GM12873 (cell line): Measurements from ENCODE around the gene RTP5.

Experiments
- TF ChIP-seq, protein P1 (sequence below): IDR thresholded peaks from 2 replicates; pipeline ENCODE4 v1.5.1; 2012; ENCODE audit warnings: low read depth, mild to moderate bottlenecking, moderate library complexity, low read length, control low read depth; ENCODE audit not compliant: insufficient read depth; ENCODE audit errors: missing control alignments

RTP5 gene

DNA sequence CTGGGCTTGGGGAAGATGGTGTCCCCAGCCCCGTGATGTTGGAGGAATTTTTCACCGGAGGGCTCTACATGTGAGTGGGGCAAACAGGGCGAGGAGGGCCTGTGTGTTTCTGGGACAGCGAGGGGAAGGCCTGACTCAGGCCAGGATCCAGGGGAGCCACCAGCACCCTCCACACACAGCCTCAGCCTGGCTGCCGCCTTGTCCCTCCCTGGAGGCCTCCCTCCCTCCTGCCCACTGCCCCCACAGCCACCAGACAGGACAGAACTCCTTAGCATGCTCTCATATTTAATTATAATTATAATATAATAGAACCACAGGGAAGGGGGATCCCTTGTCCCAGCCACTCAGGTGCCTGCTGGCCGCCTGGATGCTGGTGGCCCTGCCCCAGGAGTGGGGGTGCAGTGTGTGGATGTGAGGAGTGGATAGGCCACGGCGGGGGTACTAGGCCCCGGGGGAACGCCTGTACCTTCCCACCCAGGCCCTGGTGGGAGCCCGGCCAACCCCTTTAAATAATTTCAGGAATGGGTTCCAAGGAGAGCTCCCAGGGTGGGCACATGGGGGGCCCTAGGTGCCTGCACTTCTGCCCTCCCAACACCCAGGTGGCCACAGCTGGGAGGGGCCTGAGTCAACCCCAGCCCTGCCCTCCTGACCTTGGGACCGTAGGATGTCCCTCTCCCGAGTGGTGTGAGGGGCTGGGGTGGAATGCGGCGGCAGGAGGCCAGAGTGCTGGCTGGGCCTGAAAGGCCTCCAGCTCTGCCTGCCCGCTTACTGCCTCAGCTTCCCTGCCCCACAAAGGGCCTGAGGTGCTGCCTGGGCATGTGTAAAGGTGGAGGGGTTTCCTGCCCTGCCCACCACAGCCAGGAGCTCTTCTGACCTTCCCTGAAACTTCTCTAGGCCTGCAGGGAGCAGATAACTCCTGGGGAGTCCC, 19.6 kb upstream of the RTP5 start:
- TF ChIP-seq, protein P1, sequence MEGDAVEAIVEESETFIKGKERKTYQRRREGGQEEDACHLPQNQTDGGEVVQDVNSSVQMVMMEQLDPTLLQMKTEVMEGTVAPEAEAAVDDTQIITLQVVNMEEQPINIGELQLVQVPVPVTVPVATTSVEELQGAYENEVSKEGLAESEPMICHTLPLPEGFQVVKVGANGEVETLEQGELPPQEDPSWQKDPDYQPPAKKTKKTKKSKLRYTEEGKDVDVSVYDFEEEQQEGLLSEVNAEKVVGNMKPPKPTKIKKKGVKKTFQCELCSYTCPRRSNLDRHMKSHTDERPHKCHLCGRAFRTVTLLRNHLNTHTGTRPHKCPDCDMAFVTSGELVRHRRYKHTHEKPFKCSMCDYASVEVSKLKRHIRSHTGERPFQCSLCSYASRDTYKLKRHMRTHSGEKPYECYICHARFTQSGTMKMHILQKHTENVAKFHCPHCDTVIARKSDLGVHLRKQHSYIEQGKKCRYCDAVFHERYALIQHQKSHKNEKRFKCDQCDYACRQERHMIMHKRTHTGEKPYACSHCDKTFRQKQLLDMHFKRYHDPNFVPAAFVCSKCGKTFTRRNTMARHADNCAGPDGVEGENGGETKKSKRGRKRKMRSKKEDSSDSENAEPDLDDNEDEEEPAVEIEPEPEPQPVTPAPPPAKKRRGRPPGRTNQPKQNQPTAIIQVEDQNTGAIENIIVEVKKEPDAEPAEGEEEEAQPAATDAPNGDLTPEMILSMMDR = no peak

GRCh38 chr2:241850544-241851324, 18.8 kb upstream of the RTP5 start:
- TF ChIP-seq, protein P1 = no peak

DNA sequence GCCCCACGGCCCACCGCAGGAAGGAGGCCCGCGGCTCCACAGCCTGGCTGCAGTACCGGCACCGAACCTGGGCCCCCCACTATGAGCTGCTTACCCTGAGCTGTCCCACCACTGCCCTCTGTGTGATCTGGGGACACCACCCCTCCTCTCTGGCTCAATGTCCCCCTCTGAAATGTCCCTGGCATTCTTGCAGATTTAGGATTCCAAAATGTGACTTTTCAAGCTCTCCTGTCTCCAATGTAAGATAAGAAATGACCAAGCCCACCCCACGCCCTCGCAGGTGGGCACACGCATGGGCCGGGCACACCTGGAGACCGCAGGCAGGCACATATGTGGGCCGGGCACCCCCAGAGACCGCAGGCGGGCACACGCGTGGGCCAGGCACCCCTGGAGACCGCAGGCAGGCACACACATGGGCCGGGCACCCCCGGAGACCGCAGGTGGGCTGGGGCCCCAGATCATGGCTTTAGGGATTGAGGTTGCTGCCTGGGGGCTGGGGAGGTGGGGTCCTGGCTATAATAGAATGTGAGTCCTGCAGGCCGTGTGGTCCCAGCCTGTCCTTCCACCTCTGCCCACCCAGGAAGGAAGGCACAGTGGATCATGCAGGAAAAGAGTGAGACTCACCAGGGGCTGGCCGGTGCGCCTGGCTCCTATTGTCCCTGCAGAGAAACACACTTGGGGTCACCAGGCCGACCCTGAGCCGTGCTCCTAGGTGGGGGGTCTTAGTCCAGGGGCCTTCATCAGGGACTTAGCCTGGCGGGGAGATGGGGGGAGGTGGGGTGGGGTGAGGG, 18.0 kb upstream of the RTP5 start:
- TF ChIP-seq, protein P1 = no peak

GRCh38 chr2:241852116-241852980, 17.2 kb upstream of the RTP5 start:
- TF ChIP-seq, protein P1 = no peak

- TF ChIP-seq, protein P1 = no peak
These were observed 16.4 kb upstream of the RTP5 start for GRCh38 chr2:241852981-241853631.

GRCh38 chr2:241853651-241854341, 15.7 kb upstream of the RTP5 start:
- TF ChIP-seq, protein P1 = no peak
